Gastrocnemius medialis (tissue), 4 donors: Measurements from ENCODE around the gene AADACL4. TPM values are rescaled to one million over a fixed set of nuclear protein-coding genes. Genes with fewer than 3 reads are reported as not detected.

ENCODE experiments used
- ATAC-seq, 2 donors: fragments of 150-250 bp; one replicate each; pipeline ENCODE4 v1.9.1; 2016
- DNase-seq, 2 donors: peaks; one replicate each; pipeline ENCODE4 v3.0.0-alpha.2; 2019
- H3K27ac ChIP-seq, 4 donors: fragments of 200-600 bp; sonication (generic); 1 replicate in 1 of 4; 2 replicates in 3 of 4; pipeline ENCODE4 v1.5.1; 2016 to 2018; ENCODE audit warnings: mild to moderate bottlenecking in 2 of 4, moderate library complexity in 1 of 4
- H3K27me3 ChIP-seq, 3 donors: fragments of 200-600 bp; sonication (generic) in 2 of 3; 1 replicate in 1 of 3; 2 replicates in 2 of 3; pipeline versions ENCODE4 v1.5.1 to v1.6.0; 2016 to 2019; ENCODE audit warnings: mild to moderate bottlenecking in 1 of 3, moderate library complexity in 1 of 3
- H3K36me3 ChIP-seq, 2 donors: fragments of 200-600 bp; sonication (generic) in 1 of 2; one replicate each; pipeline ENCODE4 v1.5.1; 2017 to 2018
- H3K4me1 ChIP-seq, 2 donors: fragments of 200-600 bp; sonication (generic) in 1 of 2; one replicate each; pipeline ENCODE4 v1.5.1; 2016 to 2017; ENCODE audit warnings: mild to moderate bottlenecking in 2 of 2
- H3K4me3 ChIP-seq, 4 donors: fragments of 200-600 bp; sonication (generic) in 3 of 4; 1 replicate in 1 of 4; 2 replicates in 3 of 4; pipeline ENCODE4 v1.5.1; 2016 to 2019; ENCODE audit warnings: mild to moderate bottlenecking in 2 of 4
- H3K9me3 ChIP-seq, 3 donors: fragments of 200-600 bp; sonication (generic) in 2 of 3; 1 replicate in 1 of 3; 2 replicates in 2 of 3; pipeline ENCODE4 v1.5.1; 2016 to 2019
- POLR2A ChIP-seq, 2 donors: fragments of 450-650 bp; IDR thresholded peaks; one replicate each; pipeline ENCODE4 v1.6.1; 2017; ENCODE audit warnings: antibody characterized with exemption in 2 of 2, mild to moderate bottlenecking in 2 of 2, moderate library complexity in 2 of 2
- in situ Hi-C, 4 donors: fragments of 200-750 bp; cut with MboI; loops; one replicate each; pipeline versions ENCODE4 v1.15.0 to v1.8.0; 2017; ENCODE audit warnings: low sequenced_read_pairs in 4 of 4
- intact Hi-C: fragments of 100-400 bp; cut with DNase I; formaldehyde crosslinking; loops from one replicate; pipeline ENCODE4 v1.15.1; 2023; ENCODE audit warnings: low total_unique reads
- total RNA-seq, 4 donors: library from RNA; depleted of rRNA; stranded (reverse); fragments of >200 nt; gene quantifications; one replicate each; pipeline versions ENCODE4 v1.1.0 to v1.2.3, GENCODE V29; 2016
- TF ChIP-seq, protein P1 (sequence below), 5 experiments: fragments of 450-650 bp in 3 of 5; fragments of 200-600 bp in 2 of 5; sonication (generic) in 2 of 5; IDR thresholded peaks in 4 of 5; conservative IDR thresholded peaks in 1 of 5; 1 replicate in 4 of 5; 2 replicates in 1 of 5; pipeline ENCODE4 v1.5.1; 2016 to 2019; ENCODE audit warnings: antibody characterized with exemption in 5 of 5, mild to moderate bottlenecking in 3 of 5, moderate library complexity in 3 of 5

AADACL4 gene
- total RNA-seq: not detected

- in situ Hi-C loops: loop anchor here in 1 of 4 donors (25.0 kb wide), 1 partner anchor 531 kb away; no protein-coding TSS in a partner anchor
Measured at GRCh38 chr1:12643785-12644184, at the start of gene AADACL4. AADACL4 (plus strand) TSS chr1:12644085; CDS start chr1:12644547, 462 bp downstream.

GRCh38 chr1:12594490-12594889 is 49.4 kb upstream of the AADACL4 start:
- ATAC-seq: no peak
- Histone ChIP-seq H3K9me3 (no peaks in the 10 kb centered on the region), H3K27me3 (no peaks in the 10 kb centered on the region), H3K27ac (peak overlapping the region; percentile 83 to 93 (median 88)), H3K4me3 (no peak overlapping the region), H3K4me1 (peaks cover 87 to 88% of the 10 kb centered on the region in 2 donors), H3K36me3 (no peaks in the 10 kb centered on the region)
- in situ Hi-C loops (loop anchor here in 1 of 4 donors (10.0 kb wide), 1 partner anchor 50 kb away; no protein-coding TSS in a partner anchor), intact Hi-C loops (loop anchor here (2.0 to 5.0 kb wide), 2 partner anchors 56 to 142 kb away; no protein-coding TSS in a partner anchor)
- no peak for DNase-seq
- no peak for TF ChIP-seq POLR2A (IDR thresholded peaks at IDR 0.05)
- TF ChIP-seq, protein P1, sequence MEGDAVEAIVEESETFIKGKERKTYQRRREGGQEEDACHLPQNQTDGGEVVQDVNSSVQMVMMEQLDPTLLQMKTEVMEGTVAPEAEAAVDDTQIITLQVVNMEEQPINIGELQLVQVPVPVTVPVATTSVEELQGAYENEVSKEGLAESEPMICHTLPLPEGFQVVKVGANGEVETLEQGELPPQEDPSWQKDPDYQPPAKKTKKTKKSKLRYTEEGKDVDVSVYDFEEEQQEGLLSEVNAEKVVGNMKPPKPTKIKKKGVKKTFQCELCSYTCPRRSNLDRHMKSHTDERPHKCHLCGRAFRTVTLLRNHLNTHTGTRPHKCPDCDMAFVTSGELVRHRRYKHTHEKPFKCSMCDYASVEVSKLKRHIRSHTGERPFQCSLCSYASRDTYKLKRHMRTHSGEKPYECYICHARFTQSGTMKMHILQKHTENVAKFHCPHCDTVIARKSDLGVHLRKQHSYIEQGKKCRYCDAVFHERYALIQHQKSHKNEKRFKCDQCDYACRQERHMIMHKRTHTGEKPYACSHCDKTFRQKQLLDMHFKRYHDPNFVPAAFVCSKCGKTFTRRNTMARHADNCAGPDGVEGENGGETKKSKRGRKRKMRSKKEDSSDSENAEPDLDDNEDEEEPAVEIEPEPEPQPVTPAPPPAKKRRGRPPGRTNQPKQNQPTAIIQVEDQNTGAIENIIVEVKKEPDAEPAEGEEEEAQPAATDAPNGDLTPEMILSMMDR (IDR thresholded peaks at IDR 0.05 in 4 of 5, conservative IDR thresholded peaks at IDR 0.05 in 1 of 5): no peak

More at GRCh38 chr1:12643785-12644184, at the start of gene AADACL4:
- Histone ChIP-seq H3K27ac (no peak within 1 kb of the TSS), H3K4me1 (no peaks in the 10 kb centered on the region), H3K9me3 (peaks cover 0 to 20% (median 0%) of the 10 kb centered on the region in 3 donors), H3K36me3 (no peaks in the 10 kb centered on the region), H3K27me3 (no peaks in the 10 kb centered on the region), H3K4me3 (no peak within 1 kb of the TSS)
- no peak for DNase-seq
- intact Hi-C loops: no loop called here
- TF ChIP-seq, protein P1 (IDR thresholded peaks at IDR 0.05 in 4 of 5, conservative IDR thresholded peaks at IDR 0.05 in 1 of 5): no peak
- TF ChIP-seq POLR2A (IDR thresholded peaks at IDR 0.05): no peak
- no peak for ATAC-seq

- peak in 1 of 2 donors; percentile 56 for DNase-seq
Measured at GRCh38 chr1:12594966-12595756, 48.7 kb upstream of the AADACL4 start.

DNA sequence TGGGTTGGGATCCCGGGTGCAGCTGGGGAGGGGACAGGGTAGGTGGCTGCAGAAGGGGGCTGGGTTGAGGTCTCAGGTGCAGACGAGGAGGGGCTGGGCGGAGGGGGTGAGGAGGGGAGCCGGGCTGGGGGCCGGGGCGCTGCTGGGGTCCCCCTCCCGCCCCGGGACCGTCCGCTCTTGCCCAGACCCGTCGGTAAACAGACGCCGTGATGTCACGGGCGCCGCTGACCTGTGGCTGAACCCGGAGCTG is 48.2 kb upstream of the AADACL4 start:
- Histone ChIP-seq H3K27ac (peak overlapping the region; percentile 83 to 93 (median 88)), H3K9me3 (no peaks in the 10 kb centered on the region), H3K4me3 (peak overlapping the region; percentile 43 to 52 (median 49)), H3K4me1 (peaks cover 87 to 90% of the 10 kb centered on the region in 2 donors), H3K36me3 (no peaks in the 10 kb centered on the region), H3K27me3 (no peaks in the 10 kb centered on the region)
- DNase-seq: no peak
- in situ Hi-C loops (loop anchor here in 1 of 4 donors (10.0 kb wide), 1 partner anchor 51 kb away; no protein-coding TSS in a partner anchor), intact Hi-C loops (loop anchor here (2.0 to 5.0 kb wide), 2 partner anchors 57 to 133 kb away; no protein-coding TSS in a partner anchor)
- TF ChIP-seq, protein P1 (IDR thresholded peaks at IDR 0.05 in 4 of 5, conservative IDR thresholded peaks at IDR 0.05 in 1 of 5): no peak
- no peak for TF ChIP-seq POLR2A (IDR thresholded peaks at IDR 0.05)
- ATAC-seq: no peak

More at GRCh38 chr1:12594966-12595756, 48.7 kb upstream of the AADACL4 start:
- TF ChIP-seq POLR2A (IDR thresholded peaks at IDR 0.05): no peak
- TF ChIP-seq, protein P1 (IDR thresholded peaks at IDR 0.05 in 4 of 5, conservative IDR thresholded peaks at IDR 0.05 in 1 of 5): no peak
- no peaks in the 10 kb centered on the region for H3K36me3 ChIP-seq
- peak overlapping the region; percentile 83 to 93 (median 88) for H3K27ac ChIP-seq
- H3K27me3 ChIP-seq: no peaks in the 10 kb centered on the region
- ATAC-seq: no peak
- intact Hi-C loops (loop anchor here (2.0 to 5.0 kb wide), 3 partner anchors 56 to 143 kb away; no protein-coding TSS in a partner anchor), in situ Hi-C loops (loop anchor here in 1 of 4 donors (10.0 kb wide), 1 partner anchor 50 kb away; no protein-coding TSS in a partner anchor)
- peaks cover 87 to 90% of the 10 kb centered on the region in 2 donors for H3K4me1 ChIP-seq
- H3K9me3 ChIP-seq: no peaks in the 10 kb centered on the region
- peak overlapping the region; percentile 43 to 52 (median 49) for H3K4me3 ChIP-seq
